Ovary (tissue), 9 donors: ENCODE results near the gene SEC14L2. TPM values are rescaled to one million over a fixed set of nuclear protein-coding genes. Genes with fewer than 3 reads are reported as not detected.
A peak's percentile ranks its signal among the peaks of the same experiment; 100 is the strongest.

Experiments
- DNase-seq, 5 donors: peaks; one replicate each; pipeline ENCODE4 v3.0.0-alpha.2; 2019 to 2020
- H3K27ac ChIP-seq, 2 donors: fragments of 200-600 bp; one replicate each; pipeline versions ENCODE4 v1.5.1 to v1.8.0; 2019 to 2022
- H3K27me3 ChIP-seq: fragments of 200-600 bp; one replicate; pipeline ENCODE4 v1.8.0; 2022
- H3K36me3 ChIP-seq: fragments of 200-600 bp; sonication (generic); one replicate; pipeline ENCODE4 v1.5.1; 2019
- H3K4me1 ChIP-seq: one replicate; pipeline ENCODE4 v1.8.1; 2013; ENCODE audit warnings: mild to moderate bottlenecking, moderate library complexity; ENCODE audit not compliant: insufficient read depth
- H3K4me3 ChIP-seq: fragments of 200-600 bp; sonication (generic); one replicate; pipeline ENCODE4 v1.5.1; 2017
- H3K9me3 ChIP-seq, 2 donors: fragments of 200-600 bp in 1 of 2; sonication (generic) in 1 of 2; one replicate each; pipeline versions ENCODE4 v1.5.1 to v1.8.1; 2013 to 2019; ENCODE audit warnings: mild to moderate bottlenecking in 1 of 2, moderate library complexity in 1 of 2
- EP300 ChIP-seq: sonication (generic); formaldehyde crosslinking; IDR thresholded peaks from one replicate; pipeline ENCODE4 v1.6.1; 2017; ENCODE audit warnings: antibody characterized with exemption
- POLR2A ChIP-seq: fragments of 450-650 bp; IDR thresholded peaks from one replicate; pipeline ENCODE4 v1.6.1; 2017; ENCODE audit warnings: antibody characterized with exemption, mild to moderate bottlenecking, moderate library complexity
- WGBS, 3 donors: extraction: QIAGEN DNeasy Blood & Tissue Kit in 1 of 3; methylation state at CpG; one replicate each; pipeline versions ENCODE4 v1.1.5 to v1.1.7; 2013 to 2017; 5-methylcytosine and 5-hydroxymethylcytosine counted together
- intact Hi-C, 4 donors: fragments of 100-400 bp; cut with DNase I; formaldehyde crosslinking; loops; one replicate each; pipeline versions ENCODE4 v1.11.0 to v1.15.1; 2022 to 2023
- polyA plus RNA-seq, 2 donors: library from polyadenylated mRNA; stranded (reverse); fragments of 200-250 nt in 1 of 2; fragments of 350-450 nt in 1 of 2; fragmentation: Illumina TruSeq in 1 of 2; extraction: RNeasy Lipid Tissue Mini Kit (QIAGEN cat#74804) in 1 of 2; gene quantifications; one replicate each; pipeline ENCODE4 v1.2.3, GENCODE V29; 2013 to 2014
- total RNA-seq, 7 donors: library from RNA; depleted of rRNA in 2 of 7; stranded (reverse); fragments of >200 nt in 2 of 7; fragmentation: NEBNext Ultra II Directional in 3 of 7; extraction: Animal tissue kit (Norgen Biotek cat#: 25700) in 3 of 7; gene quantifications; one replicate each; pipeline versions ENCODE4 v1.1.0 to v1.2.4, GENCODE V29; 2016 to 2023
- TF ChIP-seq, protein P1 (sequence below), 3 donors: fragments of 450-650 bp in 2 of 3; fragments of 200-600 bp in 1 of 3; IDR thresholded peaks; one replicate each; pipeline versions ENCODE4 v1.5.1 to v1.8.0; 2016 to 2022; ENCODE audit warnings: antibody characterized with exemption in 3 of 3, mild to moderate bottlenecking in 1 of 3
- donor health status: DM: no; HTN: no; CAD: no; lungs with moderate emphysema.
- donor health status: DM: no; HTN: no; CAD: no.
- donor health status: Bipolar disorder and iron deficiency.
- donor health status: DM: yes; HTN: yes; CAD: no.
- donor health status: DM: no; HTN: no; CAD: no.
- donor health status: DM: yes; HTN: yes; CAD: no.

SEC14L2 gene
- total and polyA plus RNA-seq, 9 donors = 2.5 to 14.3 (median 8.2) TPM

DNA sequence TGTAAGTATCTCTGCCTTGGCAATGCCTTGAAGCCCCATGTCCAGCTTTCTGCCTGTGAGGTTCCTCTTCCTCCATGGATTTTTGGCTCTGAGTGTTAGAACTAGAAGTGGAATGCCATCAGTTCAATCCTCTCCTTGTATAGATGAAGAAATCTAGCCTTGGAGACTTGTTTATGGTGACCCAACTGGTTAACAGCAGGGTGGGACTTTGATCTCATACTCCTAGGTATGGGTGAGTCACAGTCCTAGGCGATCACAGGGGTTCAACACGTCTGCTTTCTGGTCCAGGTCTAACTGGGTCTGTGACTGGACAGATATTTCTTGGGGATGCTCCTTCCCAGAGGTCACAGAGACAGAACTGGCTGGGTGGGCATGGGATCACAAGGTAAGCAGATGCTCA, 19.6 kb downstream of the SEC14L2 start:
- Histone ChIP-seq H3K27ac (no peak overlapping the region), H3K4me3 (no peak overlapping the region), H3K36me3 (no peaks in the 10 kb centered on the region), H3K9me3 (no peaks in the 10 kb centered on the region), H3K27me3 (no peaks in the 10 kb centered on the region), H3K4me1 (no peaks in the 10 kb centered on the region)
- TF ChIP-seq EP300 (no peak), POLR2A (no peak)
- TF ChIP-seq, protein P1, sequence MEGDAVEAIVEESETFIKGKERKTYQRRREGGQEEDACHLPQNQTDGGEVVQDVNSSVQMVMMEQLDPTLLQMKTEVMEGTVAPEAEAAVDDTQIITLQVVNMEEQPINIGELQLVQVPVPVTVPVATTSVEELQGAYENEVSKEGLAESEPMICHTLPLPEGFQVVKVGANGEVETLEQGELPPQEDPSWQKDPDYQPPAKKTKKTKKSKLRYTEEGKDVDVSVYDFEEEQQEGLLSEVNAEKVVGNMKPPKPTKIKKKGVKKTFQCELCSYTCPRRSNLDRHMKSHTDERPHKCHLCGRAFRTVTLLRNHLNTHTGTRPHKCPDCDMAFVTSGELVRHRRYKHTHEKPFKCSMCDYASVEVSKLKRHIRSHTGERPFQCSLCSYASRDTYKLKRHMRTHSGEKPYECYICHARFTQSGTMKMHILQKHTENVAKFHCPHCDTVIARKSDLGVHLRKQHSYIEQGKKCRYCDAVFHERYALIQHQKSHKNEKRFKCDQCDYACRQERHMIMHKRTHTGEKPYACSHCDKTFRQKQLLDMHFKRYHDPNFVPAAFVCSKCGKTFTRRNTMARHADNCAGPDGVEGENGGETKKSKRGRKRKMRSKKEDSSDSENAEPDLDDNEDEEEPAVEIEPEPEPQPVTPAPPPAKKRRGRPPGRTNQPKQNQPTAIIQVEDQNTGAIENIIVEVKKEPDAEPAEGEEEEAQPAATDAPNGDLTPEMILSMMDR (IDR thresholded peaks at IDR 0.05) = no peak
- intact Hi-C loops = no loop called here
- WGBS, 3 donors = 75 to 79% (median 77%) methylated on average over 2 of the region's 2 CpGs
- DNase-seq = no peak

DNA sequence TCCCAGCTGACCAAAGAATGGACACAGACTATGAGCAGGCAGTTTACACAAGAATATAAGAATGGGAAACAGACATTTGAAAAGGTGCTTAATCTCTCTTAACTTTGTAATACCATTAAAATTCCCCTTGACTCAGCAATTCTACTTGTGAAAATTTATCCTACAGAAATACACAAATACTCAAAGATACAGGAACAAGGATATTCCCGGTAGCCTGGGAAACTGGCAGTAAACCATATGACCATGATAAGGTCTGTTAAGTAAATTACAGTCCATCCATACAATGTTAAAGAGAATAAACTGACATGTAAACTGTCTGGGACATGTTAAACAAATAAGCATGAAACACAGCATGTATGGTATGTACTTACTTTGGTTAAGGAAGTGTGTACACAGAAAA, 20.0 kb downstream of the SEC14L2 start:
- H3K36me3 ChIP-seq = no peaks in the 10 kb centered on the region
- H3K27me3 ChIP-seq = no peaks in the 10 kb centered on the region
- H3K4me1 ChIP-seq = peaks cover under 1% of the 10 kb centered on the region
- H3K4me3 ChIP-seq = no peak overlapping the region
- H3K9me3 ChIP-seq = no peaks in the 10 kb centered on the region
- no peak for DNase-seq
- TF ChIP-seq EP300 (no peak), POLR2A (no peak)
- TF ChIP-seq, protein P1 (IDR thresholded peaks at IDR 0.05) = no peak
- WGBS, 3 donors = 68 to 70% (median 69%) methylated on average over 1 of the region's 1 CpG
- intact Hi-C loops = no loop called here
- H3K27ac ChIP-seq = no peak overlapping the region

DNA sequence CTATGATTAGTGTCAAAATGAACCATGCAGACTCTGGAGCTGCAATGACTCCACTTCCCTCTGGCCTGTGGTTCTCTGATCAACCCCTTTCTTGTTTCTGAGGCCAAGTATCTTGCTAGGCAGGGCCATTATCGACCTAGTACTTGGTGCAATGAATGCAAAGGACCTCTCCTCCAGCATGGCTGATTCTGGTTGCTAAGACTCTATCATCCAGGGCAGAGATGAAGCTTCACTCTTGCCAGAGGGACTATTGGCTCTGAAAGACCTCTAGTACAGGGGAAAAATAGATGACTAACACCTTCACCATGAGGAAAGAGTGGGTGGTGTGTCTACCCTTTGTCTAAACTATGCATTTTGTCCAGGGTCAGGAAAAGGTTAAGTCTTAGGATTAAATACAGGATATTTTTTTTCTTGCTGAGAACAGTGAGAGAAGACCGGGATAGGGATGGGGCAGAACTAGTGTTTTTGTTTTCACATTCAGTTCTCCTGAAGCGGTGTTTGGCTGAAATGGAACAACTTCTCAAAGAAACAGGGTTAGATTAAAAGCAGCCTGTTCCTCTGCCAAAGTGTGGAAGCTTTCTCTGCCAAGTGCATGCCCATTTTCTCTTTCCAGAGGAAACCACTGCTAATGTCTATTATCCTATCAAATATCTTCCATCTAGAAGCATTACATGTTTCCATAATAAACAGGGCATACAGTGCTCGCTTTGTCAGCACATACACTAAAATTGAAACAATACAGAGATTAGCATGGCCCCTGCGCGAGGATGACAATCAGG, 23.7 kb downstream of the SEC14L2 start:
- H3K36me3 ChIP-seq = no peaks in the 10 kb centered on the region
- H3K27ac ChIP-seq = no peak overlapping the region
- no peaks in the 10 kb centered on the region for H3K9me3 ChIP-seq
- TF ChIP-seq POLR2A = no peak
- TF ChIP-seq EP300 = no peak
- TF ChIP-seq, protein P1 (IDR thresholded peaks at IDR 0.05) = no peak
- no peak overlapping the region for H3K4me3 ChIP-seq
- intact Hi-C loops = loop anchor here in 1 of 4 donors (10.0 kb wide), 1 partner anchor 174 kb away; the partner anchor contains the start of gene PES1
- 50 to 60% (median 54%) methylated on average over 6 of the region's 6 CpGs for WGBS, 3 donors
- no peak for DNase-seq
- H3K27me3 ChIP-seq = no peaks in the 10 kb centered on the region
- peaks cover 6% of the 10 kb centered on the region for H3K4me1 ChIP-seq

DNA sequence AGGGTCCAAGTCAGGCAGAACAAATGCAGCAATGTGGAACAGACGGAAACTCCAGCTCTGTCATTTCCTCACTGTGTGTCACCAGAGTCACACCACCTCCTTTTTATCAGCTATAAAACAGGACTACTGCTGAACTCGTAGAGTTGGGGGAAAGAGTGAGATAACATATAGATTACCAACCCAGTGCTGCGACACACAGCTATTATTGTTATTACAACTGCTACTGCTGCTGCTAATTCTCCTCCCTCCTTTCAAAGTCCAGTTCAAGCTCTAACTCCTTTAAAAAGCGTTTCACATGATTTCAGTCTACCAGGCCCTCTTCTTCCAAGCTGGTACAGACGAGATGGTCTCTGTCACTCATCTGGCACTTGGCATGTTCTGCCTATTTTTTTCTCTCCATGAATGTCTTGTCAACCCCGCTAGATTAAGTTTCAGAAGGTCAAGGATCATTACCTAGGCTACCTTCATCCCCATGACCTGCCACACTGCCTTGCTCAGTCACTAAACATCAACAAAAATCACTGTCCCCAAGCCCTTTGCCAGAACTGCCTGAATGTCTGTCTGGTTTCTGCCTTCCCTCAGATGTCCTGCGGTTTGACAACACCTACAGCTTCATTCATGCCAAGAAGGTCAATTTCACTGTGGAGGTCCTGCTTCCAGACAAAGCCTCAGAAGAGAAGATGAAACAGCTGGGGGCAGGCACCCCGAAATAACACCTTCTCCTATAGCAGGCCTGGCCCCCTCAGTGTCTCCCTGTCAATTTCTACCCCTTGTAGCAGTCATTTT, 25.1 kb downstream of the SEC14L2 start:
- H3K27ac ChIP-seq = peak overlapping the region; percentile 79 to 97
- intact Hi-C loops = loop anchor here in 1 of 4 donors (10.0 kb wide), 1 partner anchor 173 kb away; the partner anchor contains the start of gene PES1
- H3K4me1 ChIP-seq = peaks cover 6% of the 10 kb centered on the region
- no peaks in the 10 kb centered on the region for H3K27me3 ChIP-seq
- DNase-seq = no peak
- H3K36me3 ChIP-seq = no peaks in the 10 kb centered on the region
- H3K4me3 ChIP-seq = no peak overlapping the region
- TF ChIP-seq, protein P1 (IDR thresholded peaks at IDR 0.05) = no peak
- TF ChIP-seq POLR2A = no peak
- no peak for TF ChIP-seq EP300
- no peaks in the 10 kb centered on the region for H3K9me3 ChIP-seq
- 80 to 85% (median 80%) methylated on average over 8 of the region's 8 CpGs for WGBS, 3 donors
